GM12878 (cell line): ENCODE measurements around the gene RAB3IL1. TPM values are rescaled to one million over a fixed set of nuclear protein-coding genes. Genes with fewer than 3 reads are reported as not detected.

Experiments
- CUX1 ChIP-seq: IDR thresholded peaks from 2 replicates; pipeline ENCODE4 v1.6.1; 2012; ENCODE audit warnings: improper control_type of control experiment, low read depth, low read length; ENCODE audit not compliant: insufficient replicate concordance
- FOS ChIP-seq: IDR thresholded peaks from 3 replicates; pipeline ENCODE4 v1.6.1; 2011; ENCODE audit warnings: borderline replicate concordance; ENCODE audit not compliant: insufficient read length; ENCODE audit errors: extremely low read depth
- HCFC1 ChIP-seq: fragments of 150-350 bp; IDR thresholded peaks from 2 replicates; pipeline ENCODE4 v1.6.1; 2014; ENCODE audit warnings: low read length
- IRF5 ChIP-seq: fragments of 450-650 bp; IDR thresholded peaks from 2 replicates; pipeline ENCODE4 v1.6.1; 2017; ENCODE audit warnings: borderline replicate concordance
- MLLT1 ChIP-seq: fragments of 450-650 bp; IDR thresholded peaks from 2 replicates; pipeline ENCODE4 v1.6.1; 2016; ENCODE audit warnings: mild to moderate bottlenecking
- NFYB ChIP-seq: IDR thresholded peaks from 2 replicates; pipeline ENCODE4 v1.6.1; 2011; ENCODE audit warnings: low read depth, mild to moderate bottlenecking, low read length, improper control_type of control experiment, moderate library complexity; ENCODE audit not compliant: insufficient read depth
- NR2F1 ChIP-seq: fragments of 450-650 bp; conservative IDR thresholded peaks from 2 replicates; pipeline ENCODE4 v1.6.1; 2017; ENCODE audit warnings: mild to moderate bottlenecking
- PBX3 ChIP-seq: IDR thresholded peaks from 2 replicates; pipeline ENCODE4 v1.6.1; 2011; ENCODE audit warnings: mild to moderate bottlenecking, low read depth, low read length, moderate library complexity; ENCODE audit not compliant: insufficient replicate concordance
- POLR2A ChIP-seq: IDR thresholded peaks from 2 replicates; pipeline ENCODE4 v1.6.1; 2011; ENCODE audit warnings: low read depth, mild to moderate bottlenecking, low read length
- SIX5 ChIP-seq: IDR thresholded peaks from 2 replicates; pipeline ENCODE4 v1.6.1; 2011; ENCODE audit warnings: mild to moderate bottlenecking, low read depth, low read length, moderate library complexity; ENCODE audit not compliant: severe bottlenecking
- ZBED1 ChIP-seq: IDR thresholded peaks from 2 replicates; pipeline ENCODE4 v1.6.1; 2016; ENCODE audit warnings: borderline replicate concordance
- ZNF622 ChIP-seq: fragments of 450-650 bp; IDR thresholded peaks from 2 replicates; pipeline ENCODE4 v1.6.1; 2017; ENCODE audit warnings: mild to moderate bottlenecking, inconsistent platforms
- polyA plus RNA-seq, 11 experiments: library from polyadenylated mRNA; depleted of rRNA in 4 of 11; unstranded in 6 of 11; stranded (reverse) in 5 of 11; fragments of >200 nt; fragmentation: Nextera tagmentation in 4 of 11; fragmentation: Illumina TruSeq in 1 of 11; extraction: Ambion mirVana in 4 of 11; extraction: Trizol in 1 of 11; gene quantifications; 1 replicate in 1 of 11; 2 replicates in 10 of 11; pipeline versions ENCODE4 v1.2.1 to v1.2.3, GENCODE V29; 2011 to 2016; ENCODE audit warnings: inconsistent platforms in 2 of 11, missing spikeins in 2 of 11, low read depth in 1 of 11
- total RNA-seq, 4 experiments: library from RNA; depleted of rRNA in 3 of 4; stranded (reverse); fragments of >200 nt in 3 of 4; fragmentation: Illumina TruSeq in 1 of 4; extraction: Trizol in 1 of 4; gene quantifications; 2 replicates each; pipeline versions ENCODE4 v1.2.1 to v1.2.3, GENCODE V29; 2013 to 2021
- TF ChIP-seq, protein P1 (sequence below): fragments of 450-650 bp; IDR thresholded peaks from 2 replicates; pipeline ENCODE4 v1.6.1; 2017; ENCODE audit warnings: mild to moderate bottlenecking, moderate library complexity

RAB3IL1 gene
- total and polyA plus RNA-seq, 10 of the 15 experiments (the other 5 are each of a cell fraction or from before 2014, with no cell fraction given) = 0.04 TPM; not detected in 9

DNA sequence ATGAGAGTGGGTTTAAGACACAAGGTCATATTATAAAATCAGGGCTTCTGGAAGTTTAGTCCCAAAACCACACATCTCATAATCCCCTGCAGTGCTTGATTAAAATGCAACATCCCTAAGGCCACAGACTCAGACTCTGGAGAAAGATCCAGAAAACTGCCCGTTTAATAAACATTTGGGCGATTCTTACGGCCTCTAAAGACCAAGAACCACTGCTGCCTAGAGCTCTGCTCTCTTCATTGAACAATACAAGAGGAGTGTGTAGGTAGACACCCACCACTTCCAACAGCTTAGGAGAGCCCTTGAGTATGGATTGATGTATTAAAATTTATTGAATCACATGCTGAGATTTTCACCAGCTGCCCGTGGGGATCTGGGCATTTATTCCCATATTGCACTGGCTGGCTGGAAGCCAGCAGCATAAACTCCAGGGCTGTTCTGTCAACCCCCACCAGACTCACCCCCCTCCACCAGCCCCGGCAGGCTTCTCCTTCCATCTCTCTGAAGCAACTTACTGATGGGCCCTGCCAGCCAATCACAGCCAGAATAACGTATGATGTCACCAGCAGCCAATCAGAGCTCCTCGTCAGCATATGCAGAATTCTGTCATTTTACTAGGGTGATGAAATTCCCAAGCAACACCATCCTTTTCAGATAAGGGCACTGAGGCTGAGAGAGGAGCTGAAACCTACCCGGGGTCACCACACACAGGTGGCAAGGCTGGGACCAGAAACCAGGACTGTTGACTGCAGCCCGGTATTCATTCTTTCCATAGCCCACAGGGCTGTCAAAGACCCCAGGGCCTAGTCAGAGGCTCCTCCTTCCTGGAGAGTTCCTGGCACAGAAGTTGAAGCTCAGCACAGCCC, 32.0 kb upstream of the RAB3IL1 start (continued):
- TF ChIP-seq, protein P1, sequence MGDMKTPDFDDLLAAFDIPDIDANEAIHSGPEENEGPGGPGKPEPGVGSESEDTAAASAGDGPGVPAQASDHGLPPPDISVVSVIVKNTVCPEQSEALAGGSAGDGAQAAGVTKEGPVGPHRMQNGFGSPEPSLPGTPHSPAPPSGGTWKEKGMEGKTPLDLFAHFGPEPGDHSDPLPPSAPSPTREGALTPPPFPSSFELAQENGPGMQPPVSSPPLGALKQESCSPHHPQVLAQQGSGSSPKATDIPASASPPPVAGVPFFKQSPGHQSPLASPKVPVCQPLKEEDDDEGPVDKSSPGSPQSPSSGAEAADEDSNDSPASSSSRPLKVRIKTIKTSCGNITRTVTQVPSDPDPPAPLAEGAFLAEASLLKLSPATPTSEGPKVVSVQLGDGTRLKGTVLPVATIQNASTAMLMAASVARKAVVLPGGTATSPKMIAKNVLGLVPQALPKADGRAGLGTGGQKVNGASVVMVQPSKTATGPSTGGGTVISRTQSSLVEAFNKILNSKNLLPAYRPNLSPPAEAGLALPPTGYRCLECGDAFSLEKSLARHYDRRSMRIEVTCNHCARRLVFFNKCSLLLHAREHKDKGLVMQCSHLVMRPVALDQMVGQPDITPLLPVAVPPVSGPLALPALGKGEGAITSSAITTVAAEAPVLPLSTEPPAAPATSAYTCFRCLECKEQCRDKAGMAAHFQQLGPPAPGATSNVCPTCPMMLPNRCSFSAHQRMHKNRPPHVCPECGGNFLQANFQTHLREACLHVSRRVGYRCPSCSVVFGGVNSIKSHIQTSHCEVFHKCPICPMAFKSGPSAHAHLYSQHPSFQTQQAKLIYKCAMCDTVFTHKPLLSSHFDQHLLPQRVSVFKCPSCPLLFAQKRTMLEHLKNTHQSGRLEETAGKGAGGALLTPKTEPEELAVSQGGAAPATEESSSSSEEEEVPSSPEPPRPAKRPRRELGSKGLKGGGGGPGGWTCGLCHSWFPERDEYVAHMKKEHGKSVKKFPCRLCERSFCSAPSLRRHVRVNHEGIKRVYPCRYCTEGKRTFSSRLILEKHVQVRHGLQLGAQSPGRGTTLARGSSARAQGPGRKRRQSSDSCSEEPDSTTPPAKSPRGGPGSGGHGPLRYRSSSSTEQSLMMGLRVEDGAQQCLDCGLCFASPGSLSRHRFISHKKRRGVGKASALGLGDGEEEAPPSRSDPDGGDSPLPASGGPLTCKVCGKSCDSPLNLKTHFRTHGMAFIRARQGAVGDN = no peak
- TF ChIP-seq PBX3 = no peak
- no peak for TF ChIP-seq CUX1
- no peak for TF ChIP-seq ZNF622
- no peak for TF ChIP-seq FOS
- no peak for TF ChIP-seq ZBED1
- TF ChIP-seq SIX5 = no peak
- TF ChIP-seq IRF5 = no peak
- no peak for TF ChIP-seq MLLT1
- no peak for TF ChIP-seq POLR2A
- peak; percentile 85 for TF ChIP-seq NFYB
- TF ChIP-seq NR2F1 = no peak
- no peak for TF ChIP-seq HCFC1
